Effector CD4-positive, alpha-beta T cell (primary cell): ENCODE results near the gene FILIP1L.

Experiments used
- DNase-seq: peaks from one replicate; pipeline ENCODE4 v3.0.0-alpha.2; 2020

The FILIP1L gene

DNA sequence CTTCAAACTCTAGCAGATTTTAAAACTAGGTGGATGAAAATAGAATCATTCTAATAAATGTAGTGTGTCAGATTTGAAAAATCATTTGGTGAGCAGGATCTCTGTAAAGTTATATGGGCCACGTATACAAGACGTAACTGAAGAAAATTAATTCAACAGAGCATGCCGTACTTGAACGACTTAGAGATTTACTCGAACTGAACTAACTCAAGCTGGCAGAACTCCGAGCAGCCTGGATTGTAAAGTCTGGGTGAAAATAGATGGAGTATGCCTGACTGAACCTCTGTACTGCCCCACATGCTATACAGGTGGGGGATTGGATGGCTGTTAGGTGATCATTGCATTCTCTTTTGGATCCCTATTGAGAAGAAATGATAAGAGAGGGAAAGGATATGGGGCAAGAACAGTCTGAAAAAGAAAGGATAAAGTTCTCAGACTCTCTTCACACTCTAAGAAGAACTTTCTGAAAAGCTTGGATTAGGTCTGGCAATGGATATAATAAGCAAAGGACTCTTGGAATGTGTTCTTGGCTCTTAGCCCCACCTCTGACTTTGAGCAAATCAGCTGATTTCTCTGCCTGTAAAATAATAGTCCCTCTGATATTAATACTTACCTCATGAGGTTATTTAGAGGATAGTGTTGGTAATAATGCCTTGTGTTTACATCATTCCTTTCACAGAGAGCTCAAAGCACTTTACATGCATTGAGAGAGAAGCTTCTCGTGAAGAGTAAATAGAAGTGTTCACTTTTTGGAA is 147.5 kb downstream of the FILIP1L start:
- no peak for DNase-seq

DNA sequence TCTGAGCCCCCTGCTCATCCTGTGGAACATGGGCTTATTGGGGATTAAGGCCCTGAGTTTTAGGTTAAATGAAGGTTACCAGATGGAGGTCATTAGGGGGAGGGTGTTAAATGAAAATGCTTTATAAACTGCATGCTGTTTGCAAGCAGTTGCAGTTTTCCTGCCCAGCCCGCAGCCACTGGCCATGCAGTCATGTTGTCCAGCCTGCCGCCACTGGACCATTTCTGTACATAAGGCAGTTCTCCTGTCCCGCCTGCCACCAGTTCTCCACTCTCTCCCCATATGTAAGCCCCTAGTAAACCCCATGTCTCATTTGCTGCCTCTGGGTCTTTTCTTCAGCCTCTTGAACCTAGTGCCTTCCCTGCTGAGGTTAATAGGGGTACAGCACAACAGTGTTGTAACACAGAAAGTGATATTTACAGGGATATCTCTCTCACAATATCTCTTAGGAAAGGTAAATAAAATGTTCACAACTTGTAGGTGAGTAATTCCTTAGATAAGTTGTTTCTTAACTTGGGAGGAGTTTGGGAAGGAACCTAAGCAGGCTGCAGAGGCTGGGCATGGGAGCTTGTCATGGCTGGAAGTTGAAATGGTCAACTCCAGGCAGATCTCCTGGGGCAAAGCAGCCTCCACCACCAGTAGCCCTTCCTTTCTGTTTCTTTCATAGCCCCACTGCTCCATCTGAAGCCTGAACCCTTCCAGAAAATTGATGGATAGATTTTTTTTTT is 148.5 kb downstream of the FILIP1L start:
- DNase-seq: no peak

DNA sequence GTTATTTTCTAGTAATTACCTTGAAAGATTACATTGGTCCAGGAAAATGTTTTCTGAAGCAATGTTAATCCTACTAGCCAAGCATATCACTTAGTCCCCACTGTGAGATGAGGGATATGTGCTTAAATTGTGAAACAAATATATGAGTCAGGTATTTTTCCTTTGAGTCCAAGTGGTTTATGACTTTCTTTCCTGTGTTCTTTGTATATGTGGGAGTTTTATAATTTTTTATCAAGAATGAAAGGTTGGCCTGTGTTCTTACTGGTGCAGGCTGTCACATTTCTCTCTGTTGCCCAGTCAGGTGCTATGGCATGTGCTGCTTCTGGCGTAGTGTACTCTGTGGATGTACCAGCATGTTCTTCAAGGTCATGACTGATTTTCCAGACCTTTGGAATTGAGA is 149.2 kb downstream of the FILIP1L start:
- no peak for DNase-seq

DNA sequence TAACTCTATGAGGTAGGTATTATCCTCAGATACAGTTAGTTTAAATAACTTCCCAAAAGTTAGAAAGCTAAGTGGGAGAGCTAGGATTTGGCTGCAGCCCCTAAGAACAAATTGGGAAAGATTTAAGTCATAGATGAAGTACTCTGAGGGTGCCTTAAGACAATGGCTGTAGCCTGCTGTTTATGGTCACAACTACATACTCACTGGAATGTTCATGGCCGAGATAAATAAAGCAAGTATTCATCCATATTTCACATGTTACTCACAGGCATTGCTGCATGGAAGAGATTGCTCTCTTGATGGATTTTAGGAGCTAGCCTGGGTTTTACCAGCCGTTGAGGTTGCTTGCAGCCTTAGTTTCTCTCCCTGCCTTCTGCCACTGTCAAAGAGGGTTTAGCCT is 151.6 kb downstream of the FILIP1L start:
- DNase-seq: no peak

DNA sequence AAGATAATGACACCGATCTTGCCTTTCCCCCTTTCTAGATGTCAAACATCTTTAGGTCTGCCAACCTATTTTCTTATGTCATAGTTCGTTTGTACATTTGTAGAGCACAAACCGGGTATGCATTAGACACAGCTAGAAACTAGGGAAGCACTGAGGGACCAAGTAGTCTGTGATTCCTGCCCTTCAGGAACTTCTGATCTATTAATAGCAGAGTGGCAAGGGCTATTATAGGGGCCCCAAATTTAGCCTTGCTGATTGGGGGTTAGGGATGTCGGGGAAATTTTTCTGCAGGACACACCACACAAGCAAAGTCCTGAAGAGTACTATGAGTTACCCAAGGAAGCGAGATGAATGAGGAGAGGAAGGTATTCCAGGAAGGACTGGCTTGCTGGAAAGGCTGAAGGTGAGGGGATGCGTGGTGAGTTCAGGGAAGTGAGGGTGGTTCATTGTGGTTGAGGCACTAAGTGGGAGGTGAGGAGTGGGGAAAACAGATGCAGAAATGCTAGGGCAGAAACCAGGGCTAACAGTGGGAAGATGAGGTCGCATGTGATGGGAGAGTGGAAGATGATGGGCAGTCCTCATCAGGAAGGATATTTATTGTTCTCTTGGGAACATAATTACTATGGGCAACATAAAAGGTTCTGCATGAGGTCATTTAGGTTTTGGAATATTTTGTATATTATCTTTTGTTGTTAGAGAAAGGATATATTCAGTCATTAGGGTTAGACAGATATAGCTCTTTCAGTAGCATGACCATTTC is 152.4 kb downstream of the FILIP1L start:
- DNase-seq: no peak

DNA sequence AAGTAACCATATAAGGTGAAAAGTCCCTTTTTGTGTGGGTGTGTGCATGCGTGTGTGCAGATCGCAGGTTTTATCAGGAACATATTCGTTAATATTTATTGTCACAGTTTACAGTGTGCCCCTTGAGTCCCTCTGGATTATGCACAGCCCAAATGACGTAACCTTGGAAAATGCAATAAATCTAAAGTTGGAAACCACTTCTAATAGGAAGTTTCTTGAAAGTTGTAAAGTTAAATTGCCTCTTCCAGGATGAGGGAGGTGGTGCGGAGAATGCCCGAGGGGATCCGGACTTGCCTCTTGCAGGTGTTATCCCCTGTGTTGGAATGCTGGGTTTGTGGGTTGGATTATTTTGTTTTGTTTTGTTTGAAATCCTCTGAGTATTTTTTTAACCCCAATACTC is 153.4 kb downstream of the FILIP1L start:
- no peak for DNase-seq

DNA sequence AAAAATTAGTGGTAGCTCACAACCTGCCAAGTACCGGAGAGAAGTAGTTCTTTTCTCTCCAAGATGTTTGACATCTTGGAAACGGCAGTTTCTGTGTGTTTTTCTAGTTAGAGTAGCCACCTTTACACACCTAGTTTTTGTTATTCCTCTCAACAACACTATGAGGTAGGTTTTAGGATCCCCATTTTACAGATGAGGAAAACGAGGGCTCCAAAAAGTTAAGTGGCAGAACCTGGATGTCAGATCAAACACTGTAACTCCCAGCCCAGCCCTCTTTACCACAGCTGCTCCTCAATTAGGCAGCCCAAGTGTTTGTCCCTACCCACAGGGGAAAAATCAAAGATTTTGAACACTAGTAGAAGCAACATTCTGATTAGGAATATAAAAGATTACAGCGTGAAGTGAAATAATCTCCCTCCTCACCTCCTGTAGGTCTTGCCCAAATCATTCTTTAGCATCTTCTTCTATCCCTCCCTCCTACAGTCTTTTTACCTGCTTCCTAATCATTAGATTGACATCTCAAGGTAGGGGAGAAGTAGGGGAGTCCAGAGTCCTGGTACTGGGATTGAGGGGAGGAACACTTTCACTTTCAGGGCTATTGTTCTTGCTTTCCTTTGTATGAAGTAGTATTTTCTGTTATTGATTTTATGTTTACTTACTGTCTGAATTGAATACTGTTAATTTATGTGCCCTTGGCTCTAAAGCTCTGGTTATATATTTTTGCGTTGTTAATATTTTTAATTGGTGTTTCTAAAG is 154.0 kb downstream of the FILIP1L start:
- DNase-seq: no peak

DNA sequence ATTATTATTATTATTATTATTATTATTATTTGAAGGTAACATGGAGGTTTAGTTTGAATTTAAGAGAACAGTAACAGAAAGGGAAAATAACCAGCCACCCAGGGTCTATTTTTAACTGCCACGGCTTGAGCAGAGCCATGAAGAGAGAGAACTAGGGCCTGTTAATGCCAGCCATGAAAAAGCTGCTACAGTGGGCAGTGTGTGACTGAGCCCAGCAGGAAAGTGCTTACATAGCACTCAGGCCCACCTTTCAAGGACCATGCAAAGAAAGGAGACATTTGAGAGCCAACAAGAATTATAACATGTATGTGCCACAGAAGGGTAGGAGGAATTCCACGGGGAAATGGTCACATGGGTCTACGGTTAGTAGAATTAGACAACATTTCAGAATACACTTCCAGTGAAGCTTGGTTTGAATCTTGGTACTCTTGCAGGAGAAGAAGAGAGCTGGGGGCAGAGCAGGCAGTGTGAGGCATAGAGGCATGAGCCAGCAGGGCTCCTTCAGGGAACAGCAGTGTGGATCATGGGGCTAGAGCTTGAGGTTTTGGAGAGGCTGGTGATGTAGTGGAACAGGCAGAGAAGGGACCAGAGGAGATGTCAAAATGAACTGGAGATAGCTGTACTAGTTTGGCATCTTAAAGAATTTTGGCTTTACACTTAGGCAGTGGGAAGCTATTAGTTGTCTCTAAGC is 155.9 kb downstream of the FILIP1L start:
- no peak for DNase-seq

DNA sequence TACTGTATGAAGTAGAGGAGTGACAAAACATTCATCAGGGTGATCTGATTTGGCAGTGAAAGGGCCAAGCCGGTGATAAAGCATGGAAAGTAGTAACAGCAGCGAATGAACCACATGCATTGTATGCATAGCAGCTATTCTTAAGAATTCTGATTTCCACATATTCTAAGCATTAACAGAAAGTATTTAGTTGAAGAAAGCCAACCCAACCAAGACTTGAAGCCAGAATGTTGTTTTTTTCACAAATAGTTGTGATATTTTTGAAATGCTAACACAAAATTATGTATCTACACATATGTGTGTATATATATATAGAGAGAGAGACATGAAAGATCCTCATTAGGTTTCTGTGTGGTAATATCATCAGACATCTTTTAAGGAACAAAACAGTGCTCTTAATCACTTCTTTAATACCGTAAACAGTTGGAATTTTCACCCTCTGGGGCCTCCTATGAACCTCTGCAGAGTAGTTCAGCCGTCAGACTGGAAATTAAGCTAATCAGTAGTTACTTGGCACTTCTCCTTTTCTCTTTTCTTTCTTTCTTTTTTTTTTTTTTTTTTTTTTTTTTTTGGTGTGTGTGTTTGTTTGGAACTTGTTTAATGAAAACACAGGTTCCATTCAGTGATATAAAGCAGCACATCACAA is 157.0 kb downstream of the FILIP1L start:
- no peak for DNase-seq

DNA sequence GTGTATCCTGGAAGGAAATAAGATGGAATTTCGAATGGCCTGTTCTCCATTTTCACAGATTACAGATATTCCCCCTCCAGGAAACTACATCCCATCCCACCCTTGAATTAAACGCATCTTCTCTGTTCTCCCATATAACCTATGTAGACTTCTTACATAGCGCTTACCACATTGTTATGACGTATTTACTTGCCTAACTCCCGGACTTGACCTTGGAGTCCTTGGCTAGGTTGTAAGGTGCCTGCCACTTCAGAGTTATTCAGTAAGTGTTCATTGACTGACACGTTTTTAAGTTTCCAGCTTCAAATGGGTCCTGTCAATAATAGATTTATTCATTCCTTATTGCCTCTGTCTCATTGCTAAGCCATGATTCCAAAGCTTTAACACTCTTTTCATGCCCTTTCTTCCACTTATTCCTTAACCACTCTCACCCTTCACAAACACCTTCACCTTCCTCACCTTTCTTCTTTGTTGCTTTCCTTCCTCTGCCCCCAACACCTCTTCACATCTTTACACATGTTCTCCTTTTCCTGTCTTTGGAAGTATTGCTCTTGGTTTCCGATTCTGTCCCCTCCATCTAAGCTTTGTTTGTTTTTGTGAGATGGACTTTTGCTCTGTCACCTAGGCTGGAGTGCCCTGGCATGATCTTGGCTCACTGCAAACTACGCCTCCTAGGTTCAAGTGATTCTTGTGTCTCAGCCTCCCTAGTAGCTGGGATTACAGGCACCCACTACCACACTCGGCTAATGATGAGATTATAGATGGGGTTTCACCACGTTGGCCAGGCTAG is 158.3 kb downstream of the FILIP1L start:
- DNase-seq: no peak

DNA sequence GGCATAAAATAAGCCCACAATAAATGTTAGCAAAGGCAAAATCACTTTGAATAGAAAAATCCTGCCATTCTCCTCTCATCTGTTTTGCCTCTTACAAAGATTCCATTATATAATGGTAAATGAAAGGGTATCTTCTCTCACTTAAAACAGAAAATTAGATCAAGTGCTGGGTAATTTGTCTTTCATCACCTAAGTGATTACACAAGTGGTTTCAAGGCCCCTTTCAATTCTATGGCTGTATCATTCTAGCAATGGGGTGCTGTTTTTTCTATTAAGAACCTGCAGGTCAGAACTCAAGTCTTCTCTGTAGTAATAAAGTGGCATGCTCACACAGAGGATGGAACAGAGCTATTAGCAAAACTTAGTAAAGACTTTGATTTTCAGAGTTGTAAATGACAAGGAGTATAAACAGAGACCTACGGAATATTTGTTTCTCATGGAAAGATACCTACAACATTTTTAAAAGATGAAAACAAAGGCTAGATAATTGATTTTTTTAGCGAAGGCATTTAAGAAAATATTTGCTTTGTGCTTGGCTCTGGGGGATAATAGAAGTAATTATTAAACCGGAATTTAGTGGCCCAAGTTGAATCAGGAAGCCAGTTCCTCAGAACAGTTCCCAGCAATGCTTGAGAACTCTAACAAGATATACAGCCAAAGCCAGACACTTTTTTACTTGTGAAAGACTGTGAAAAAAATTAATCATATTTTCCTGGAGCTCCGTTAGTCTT is 159.2 kb downstream of the FILIP1L start:
- no peak for DNase-seq

DNA sequence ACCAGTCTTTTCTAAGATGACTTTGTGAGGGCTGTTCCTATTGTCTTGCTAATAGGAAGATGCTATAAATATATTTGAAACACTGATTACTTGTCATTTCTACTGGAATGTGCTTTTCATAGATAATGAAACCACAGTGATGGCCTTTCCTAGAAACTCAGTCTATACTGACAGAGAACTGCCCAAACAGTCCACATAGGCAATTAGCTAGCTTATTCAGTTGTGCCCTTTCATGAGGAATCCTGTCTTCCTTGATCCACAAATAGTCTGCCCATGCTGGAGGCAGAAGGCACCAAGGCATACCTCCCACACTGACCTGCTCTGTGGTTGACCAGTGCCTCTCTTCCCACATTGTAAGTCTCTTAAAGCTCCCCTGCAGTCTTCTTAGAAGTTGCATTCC is 160.7 kb downstream of the FILIP1L start:
- no peak for DNase-seq

DNA sequence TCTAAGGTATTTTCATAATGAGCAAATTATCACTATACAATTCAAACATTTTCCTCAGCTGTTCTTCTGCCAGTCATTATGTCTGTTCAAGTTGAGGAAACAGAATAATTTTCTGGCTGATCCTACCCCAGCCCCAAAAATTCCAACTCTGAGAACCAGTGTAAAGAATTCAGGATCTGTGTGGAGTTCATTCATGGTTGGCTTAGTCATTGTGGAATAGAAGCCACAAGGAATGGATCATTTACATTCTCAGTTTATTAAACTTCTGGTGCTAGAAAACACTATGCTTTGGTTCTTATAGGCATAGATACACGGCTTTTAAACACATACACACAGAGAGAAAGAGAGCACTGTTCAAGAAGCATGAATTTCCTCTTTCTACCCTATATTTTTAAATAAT is 162.0 kb downstream of the FILIP1L start:
- no peak for DNase-seq

DNA sequence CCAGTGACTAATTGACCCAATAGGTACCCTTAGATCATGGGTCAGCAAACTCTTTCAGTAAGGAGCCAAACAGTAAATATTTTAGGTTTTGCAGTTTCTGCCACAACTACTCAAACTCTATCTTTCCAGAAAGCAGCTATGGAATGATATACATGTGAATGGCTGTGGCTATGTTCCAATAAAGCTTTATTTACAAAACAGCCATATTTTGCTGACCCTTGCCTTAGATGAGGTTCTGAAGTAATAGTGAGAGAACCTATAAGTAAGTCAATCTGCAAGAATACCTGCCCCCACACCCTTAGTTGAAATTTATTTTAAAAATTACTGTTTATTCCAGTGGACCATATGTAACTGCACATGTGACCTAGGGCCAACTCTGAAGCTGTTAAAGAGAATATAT is 162.6 kb downstream of the FILIP1L start:
- DNase-seq: no peak

DNA sequence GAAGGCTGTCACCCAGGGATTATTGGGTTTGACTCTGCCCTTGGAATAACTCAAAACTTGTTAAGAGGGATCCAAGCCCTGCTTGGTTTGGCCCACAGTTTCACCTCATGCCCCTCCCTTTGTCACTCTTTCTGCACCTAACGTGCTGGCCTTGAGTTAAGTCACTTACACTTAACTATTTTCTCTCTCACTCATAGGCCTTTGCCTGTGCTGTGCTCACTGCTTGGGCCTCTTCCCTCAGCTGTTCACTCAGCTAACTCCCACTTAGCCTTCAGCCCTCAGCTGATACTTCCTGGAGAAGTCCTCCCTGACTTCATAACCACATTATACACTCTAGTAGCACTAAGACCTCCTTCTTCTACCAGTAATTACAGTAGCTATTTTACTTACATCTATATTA is 163.4 kb downstream of the FILIP1L start:
- no peak for DNase-seq

DNA sequence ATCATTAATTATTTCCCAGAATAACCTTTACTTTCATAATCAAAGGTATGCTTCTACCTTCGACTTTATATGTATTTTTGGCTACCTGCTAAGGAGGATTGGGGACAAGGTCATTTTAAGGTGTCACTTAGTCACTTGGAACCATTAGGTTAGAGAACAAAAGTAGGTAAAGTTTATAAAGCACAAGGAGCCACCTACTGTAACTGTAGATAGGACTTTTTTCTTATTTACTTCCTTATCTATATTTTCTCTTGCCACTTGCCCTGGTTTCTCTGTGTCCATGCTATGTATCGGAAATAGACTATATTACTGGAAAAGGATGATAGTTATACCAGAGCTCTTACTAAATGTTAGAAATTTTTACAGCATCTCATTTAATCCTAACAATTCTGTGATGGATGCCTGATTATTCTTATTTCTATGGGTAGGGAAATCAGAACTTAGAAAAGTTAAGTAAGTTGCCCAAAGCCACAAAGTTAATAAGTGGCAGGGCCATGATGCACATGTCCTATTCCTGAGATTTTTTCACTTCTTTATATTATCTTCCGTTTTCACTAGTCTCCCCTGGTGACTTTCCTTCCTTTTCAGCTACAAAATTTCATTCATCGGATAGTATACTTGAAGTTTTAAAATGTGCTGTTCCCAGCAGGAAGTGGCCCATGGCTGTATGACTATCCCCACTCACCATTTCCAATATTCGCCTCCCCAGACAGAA is 164.2 kb downstream of the FILIP1L start:
- no peak for DNase-seq

DNA sequence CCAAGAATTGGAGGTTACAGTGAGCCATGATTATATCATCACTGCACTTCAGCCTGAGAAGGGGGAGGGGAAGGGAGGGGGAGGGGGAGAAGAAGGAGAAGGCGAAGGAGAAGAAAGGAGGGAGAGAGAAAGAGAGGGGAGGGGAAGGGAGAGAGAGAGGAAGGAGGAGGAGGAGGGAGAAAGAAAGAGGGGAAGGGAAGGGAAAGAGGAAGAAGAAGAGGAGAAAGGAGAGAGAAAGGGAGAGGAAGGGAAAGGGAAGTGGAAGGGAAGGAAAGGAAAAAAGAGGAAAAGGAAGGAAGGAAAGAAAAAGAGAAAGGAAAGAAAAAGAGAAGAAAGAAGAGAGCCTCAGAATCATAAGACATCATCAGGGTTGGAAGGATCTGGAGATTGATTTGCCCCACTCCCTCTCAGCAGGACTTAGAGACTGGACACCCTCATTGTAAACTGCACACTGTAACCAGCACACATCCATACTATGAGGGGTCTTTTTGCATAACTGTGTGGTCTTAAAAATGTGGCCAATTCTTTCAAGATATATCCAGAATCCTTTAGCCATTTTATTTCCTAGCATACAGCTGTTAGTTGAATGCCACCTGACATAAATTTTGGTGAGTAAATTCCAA is 165.7 kb downstream of the FILIP1L start:
- no peak for DNase-seq

DNA sequence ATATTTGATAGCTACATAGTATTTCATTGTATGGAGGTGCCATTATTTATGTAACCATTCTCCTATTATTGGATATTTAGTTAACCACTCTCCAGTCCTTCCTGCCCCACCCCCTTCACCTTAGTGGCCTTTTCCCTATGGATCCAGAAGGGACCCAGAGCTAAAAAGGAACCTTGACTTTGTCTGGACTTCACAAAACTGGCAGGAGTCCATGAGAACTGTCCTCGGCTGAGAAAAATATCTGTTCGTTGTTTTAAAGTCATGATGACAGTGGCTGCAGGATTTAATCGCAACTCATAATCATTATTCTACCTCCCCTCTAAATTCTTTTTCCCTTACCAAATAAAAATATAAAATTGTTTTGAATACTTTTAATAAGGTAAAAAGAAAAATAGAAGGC is 166.9 kb downstream of the FILIP1L start:
- no peak for DNase-seq

DNA sequence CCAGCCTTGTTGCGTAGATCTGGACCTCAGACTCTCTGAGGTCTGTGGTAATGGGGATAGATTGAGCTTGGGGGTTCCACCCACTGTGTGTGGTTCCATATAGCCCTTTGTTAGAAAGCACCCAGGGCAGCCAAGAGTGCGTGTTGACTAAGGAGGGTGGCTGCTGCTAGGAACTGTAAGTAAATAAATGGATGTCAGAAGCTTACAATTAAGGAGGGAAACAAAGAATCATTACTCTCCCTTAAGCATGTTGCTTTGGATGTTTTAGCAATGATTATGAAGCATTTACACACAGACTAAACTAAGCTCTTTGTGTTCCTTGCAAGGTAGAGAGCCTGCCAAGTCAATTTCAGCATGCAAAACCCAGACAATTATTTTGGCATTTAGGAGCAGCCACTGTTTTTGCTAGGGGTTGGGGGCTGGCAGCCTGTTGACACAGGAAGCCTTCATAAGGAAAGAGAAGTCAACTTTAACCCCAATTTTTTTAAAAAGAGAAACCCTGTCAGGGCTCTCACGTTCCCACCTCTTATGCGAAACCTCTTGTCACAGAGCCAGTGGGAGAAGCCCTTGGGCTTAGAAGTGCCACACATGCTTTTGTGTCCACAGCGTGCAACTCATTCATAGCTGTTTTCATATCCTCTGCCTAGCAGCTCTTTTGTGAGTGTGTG is 168.8 kb downstream of the FILIP1L start:
- DNase-seq: no peak
